Measurements from ENCODE around the gene DENND4A. TPM values are rescaled to one million over a fixed set of nuclear protein-coding genes. Genes with fewer than 3 reads are reported as not detected.

The DENND4A gene
- total RNA-seq, 1 experiment from 2014 or later = 14.4 TPM

DNA sequence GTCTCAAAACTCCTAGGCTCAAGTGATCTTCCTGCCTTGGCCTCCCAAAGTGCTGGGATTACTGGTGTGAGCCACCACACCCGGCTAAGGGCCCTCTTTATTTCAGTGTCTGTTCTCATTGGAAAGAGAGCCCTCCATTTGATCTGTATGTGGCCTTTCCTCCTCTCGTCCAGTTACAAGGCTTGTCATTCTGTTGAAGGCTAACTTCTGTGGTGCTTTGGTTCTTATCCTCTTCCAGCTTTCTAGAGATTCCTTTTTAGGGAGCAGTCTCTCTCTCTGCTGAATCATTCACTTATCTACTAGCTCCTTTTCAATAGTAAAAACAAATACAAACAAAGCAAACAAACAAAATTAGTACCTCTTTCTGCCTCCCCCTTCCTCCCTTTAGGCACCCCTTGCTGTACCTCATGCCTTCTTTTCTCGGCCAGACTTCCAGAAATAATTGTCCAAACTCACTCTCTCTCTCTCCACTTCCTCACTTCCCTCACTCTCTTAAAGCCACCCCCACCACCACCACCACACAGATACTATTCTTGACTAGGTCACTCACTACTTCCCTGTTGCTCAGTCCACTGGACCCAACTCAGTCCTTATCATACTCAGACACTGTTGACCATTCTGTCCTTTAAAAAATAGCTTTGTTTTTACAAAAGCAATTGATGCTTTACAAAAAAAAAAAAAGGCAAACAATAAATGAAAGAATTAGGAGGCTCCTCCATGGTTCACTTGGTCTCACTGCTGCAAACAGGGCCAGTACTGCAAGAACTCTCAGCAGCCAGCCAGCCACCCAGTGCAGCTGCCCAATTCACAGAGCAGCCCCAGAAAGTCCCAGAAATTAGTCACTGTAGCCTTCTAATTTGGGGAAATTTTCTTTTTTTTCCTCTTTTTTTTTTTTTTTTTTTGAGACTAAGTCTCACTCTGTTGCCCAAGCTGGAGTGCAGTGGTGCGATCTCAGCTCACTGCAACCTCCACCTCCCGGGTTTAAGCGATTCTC lies 45.5 kb upstream of the DENND4A start:
- Histone ChIP-seq H3K27me3 (ENCODE audit: control insufficient read depth, insufficient read depth, low read length) (no peaks in the 10 kb centered on the region), H3K4me1 (ENCODE audit: control insufficient read depth, insufficient read depth, low read length) (peaks cover 14% of the 10 kb centered on the region), H3K36me3 (ENCODE audit: control insufficient read depth, insufficient read depth, low read length) (no peaks in the 10 kb centered on the region), H3K27ac (ENCODE audit: low read length) (no peak overlapping the region), H3K9me3 (ENCODE audit: control insufficient read depth, insufficient read depth, low read depth, low read length) (no peaks in the 10 kb centered on the region), H3K4me3 (ENCODE audit: low read depth in 2 of 2, low read length in 2 of 2) (no peak overlapping the region)
- BruUV-seq (replicated peaks) = no TSS peak
- intact Hi-C loops (cut with micrococcal nuclease; ENCODE audit: unreplicated experiment) (no loop called here), in situ Hi-C loops (cut with HindIII; ENCODE audit: low pct_unique_long_range_greater_than_20kb, low sequenced_read_pairs) (no loop called here)
- POLR2A ChIA-PET = interaction anchor here (0.6 to 0.7 kb wide), 2 partner anchors 11 to 52 kb away, joined by 3 to 5 read pairs; no protein-coding TSS in a partner anchor
- no peak for DNase-seq (ENCODE audit: low read depth, low spot score)
- TF ChIP-seq, protein P1, sequence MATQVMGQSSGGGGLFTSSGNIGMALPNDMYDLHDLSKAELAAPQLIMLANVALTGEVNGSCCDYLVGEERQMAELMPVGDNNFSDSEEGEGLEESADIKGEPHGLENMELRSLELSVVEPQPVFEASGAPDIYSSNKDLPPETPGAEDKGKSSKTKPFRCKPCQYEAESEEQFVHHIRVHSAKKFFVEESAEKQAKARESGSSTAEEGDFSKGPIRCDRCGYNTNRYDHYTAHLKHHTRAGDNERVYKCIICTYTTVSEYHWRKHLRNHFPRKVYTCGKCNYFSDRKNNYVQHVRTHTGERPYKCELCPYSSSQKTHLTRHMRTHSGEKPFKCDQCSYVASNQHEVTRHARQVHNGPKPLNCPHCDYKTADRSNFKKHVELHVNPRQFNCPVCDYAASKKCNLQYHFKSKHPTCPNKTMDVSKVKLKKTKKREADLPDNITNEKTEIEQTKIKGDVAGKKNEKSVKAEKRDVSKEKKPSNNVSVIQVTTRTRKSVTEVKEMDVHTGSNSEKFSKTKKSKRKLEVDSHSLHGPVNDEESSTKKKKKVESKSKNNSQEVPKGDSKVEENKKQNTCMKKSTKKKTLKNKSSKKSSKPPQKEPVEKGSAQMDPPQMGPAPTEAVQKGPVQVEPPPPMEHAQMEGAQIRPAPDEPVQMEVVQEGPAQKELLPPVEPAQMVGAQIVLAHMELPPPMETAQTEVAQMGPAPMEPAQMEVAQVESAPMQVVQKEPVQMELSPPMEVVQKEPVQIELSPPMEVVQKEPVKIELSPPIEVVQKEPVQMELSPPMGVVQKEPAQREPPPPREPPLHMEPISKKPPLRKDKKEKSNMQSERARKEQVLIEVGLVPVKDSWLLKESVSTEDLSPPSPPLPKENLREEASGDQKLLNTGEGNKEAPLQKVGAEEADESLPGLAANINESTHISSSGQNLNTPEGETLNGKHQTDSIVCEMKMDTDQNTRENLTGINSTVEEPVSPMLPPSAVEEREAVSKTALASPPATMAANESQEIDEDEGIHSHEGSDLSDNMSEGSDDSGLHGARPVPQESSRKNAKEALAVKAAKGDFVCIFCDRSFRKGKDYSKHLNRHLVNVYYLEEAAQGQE (IDR thresholded peaks at IDR 0.05; ENCODE audit: insufficient read depth in 1 of 2, low read depth in 2 of 2, low read length in 1 of 2) = no peak
- TF ChIP-seq SIN3A (IDR thresholded peaks at IDR 0.05; ENCODE audit: borderline replicate concordance, insufficient read depth, low read depth, low read length) (no peak), POLR2AphosphoS5 (IDR thresholded peaks at IDR 0.05; ENCODE audit: low read depth, low read length) (no peak), TCF7L2 (IDR thresholded peaks at IDR 0.05; ENCODE audit: low read depth, low read length) (no peak)
- TF ChIP-seq, protein P2, sequence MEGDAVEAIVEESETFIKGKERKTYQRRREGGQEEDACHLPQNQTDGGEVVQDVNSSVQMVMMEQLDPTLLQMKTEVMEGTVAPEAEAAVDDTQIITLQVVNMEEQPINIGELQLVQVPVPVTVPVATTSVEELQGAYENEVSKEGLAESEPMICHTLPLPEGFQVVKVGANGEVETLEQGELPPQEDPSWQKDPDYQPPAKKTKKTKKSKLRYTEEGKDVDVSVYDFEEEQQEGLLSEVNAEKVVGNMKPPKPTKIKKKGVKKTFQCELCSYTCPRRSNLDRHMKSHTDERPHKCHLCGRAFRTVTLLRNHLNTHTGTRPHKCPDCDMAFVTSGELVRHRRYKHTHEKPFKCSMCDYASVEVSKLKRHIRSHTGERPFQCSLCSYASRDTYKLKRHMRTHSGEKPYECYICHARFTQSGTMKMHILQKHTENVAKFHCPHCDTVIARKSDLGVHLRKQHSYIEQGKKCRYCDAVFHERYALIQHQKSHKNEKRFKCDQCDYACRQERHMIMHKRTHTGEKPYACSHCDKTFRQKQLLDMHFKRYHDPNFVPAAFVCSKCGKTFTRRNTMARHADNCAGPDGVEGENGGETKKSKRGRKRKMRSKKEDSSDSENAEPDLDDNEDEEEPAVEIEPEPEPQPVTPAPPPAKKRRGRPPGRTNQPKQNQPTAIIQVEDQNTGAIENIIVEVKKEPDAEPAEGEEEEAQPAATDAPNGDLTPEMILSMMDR (IDR thresholded peaks at IDR 0.05) = no peak
- no peak for ATAC-seq
- CTCF ChIA-PET = interaction anchor here (0.6 to 1.7 kb wide), 4 partner anchors 8 to 241 kb away, joined by 3 to 7 read pairs (median 4); no protein-coding TSS in a partner anchor

DNA sequence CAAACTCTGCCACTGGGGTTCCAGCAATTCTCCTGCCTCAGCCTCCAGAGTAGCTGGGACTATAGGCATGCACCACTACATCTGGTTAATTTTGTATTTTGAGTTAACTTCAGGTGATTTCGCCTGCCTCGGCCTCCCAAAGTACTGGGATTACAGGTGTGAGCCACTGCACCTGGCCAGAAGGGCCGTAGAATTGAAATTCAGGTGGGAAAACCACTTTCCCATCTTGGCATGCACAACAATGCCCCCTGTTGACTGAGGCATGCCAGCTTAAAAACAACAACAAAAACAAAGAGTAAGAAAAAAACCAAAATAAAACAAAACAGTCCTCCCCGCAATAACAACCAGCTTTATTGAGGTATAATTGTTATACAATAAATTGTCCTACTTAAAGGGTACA lies 44.6 kb upstream of the DENND4A start:
- intact Hi-C loops (cut with micrococcal nuclease; ENCODE audit: unreplicated experiment) = no loop called here
- Histone ChIP-seq H3K4me1 (ENCODE audit: control insufficient read depth, insufficient read depth, low read length) (peaks cover 19% of the 10 kb centered on the region), H3K9me3 (ENCODE audit: control insufficient read depth, insufficient read depth, low read depth, low read length) (no peaks in the 10 kb centered on the region), H3K4me3 (ENCODE audit: low read depth in 2 of 2, low read length in 2 of 2) (no peak overlapping the region), H3K36me3 (ENCODE audit: control insufficient read depth, insufficient read depth, low read length) (no peaks in the 10 kb centered on the region), H3K27me3 (ENCODE audit: control insufficient read depth, insufficient read depth, low read length) (no peaks in the 10 kb centered on the region), H3K27ac (ENCODE audit: low read length) (no peak overlapping the region)
- ChIA-PET CTCF (interaction anchor here (1.3 to 1.7 kb wide), 2 partner anchors 9 to 240 kb away, joined by 4 to 7 read pairs; no protein-coding TSS in a partner anchor), POLR2A (interaction anchor here (0.6 kb wide), 1 partner anchor 10 kb away, joined by 3 read pairs; no protein-coding TSS in a partner anchor)
- BruUV-seq (replicated peaks) = no TSS peak
- ATAC-seq (no peak), DNase-seq (ENCODE audit: low read depth, low spot score) (no peak)
- in situ Hi-C loops (cut with HindIII; ENCODE audit: low pct_unique_long_range_greater_than_20kb, low sequenced_read_pairs) = no loop called here
- TF ChIP-seq, protein P1 (IDR thresholded peaks at IDR 0.05; ENCODE audit: insufficient read depth in 1 of 2, low read depth in 2 of 2, low read length in 1 of 2) = no peak
- TF ChIP-seq TCF7L2 (IDR thresholded peaks at IDR 0.05; ENCODE audit: low read depth, low read length) = no peak
- TF ChIP-seq POLR2AphosphoS5 (IDR thresholded peaks at IDR 0.05; ENCODE audit: low read depth, low read length) = no peak
- no peak for TF ChIP-seq SIN3A (IDR thresholded peaks at IDR 0.05; ENCODE audit: borderline replicate concordance, insufficient read depth, low read depth, low read length)
- TF ChIP-seq, protein P2 (IDR thresholded peaks at IDR 0.05) = peak; percentile 78

Measured in Panc1 (cell line).